WERI-Rb-1 (cell line): ENCODE data around the gene OR51G1.

ENCODE experiments used
- DNase-seq: peaks from one replicate; pipeline ENCODE4 v3.0.0-alpha.2; 2020
- H3K27ac ChIP-seq: fragments of 250-450 bp; sonication (Bioruptor Pico); 2 replicates; pipeline ENCODE4 v1.5.1; 2020; ENCODE audit warnings: mild to moderate bottlenecking, moderate library complexity
- H3K27me3 ChIP-seq: fragments of 250-450 bp; sonication (Bioruptor Pico); 2 replicates; pipeline ENCODE4 v1.5.1; 2021; ENCODE audit warnings: mild to moderate bottlenecking, low read depth, moderate library complexity; ENCODE audit not compliant: insufficient read depth, severe bottlenecking
- H3K36me3 ChIP-seq: fragments of 250-450 bp; sonication (Bioruptor Pico); 2 replicates; pipeline ENCODE4 v1.5.1; 2020; ENCODE audit warnings: mild to moderate bottlenecking, moderate library complexity
- H3K4me3 ChIP-seq: 2 replicates; pipeline ENCODE4 v1.5.1; 2011; ENCODE audit warnings: low read depth, mild to moderate bottlenecking, control low read depth, low read length
- H3K9me3 ChIP-seq: fragments of 250-450 bp; sonication (Bioruptor Pico); 2 replicates; pipeline ENCODE4 v1.5.1; 2021; ENCODE audit warnings: mild to moderate bottlenecking, moderate library complexity; ENCODE audit not compliant: severe bottlenecking
- TF ChIP-seq, protein P1 (sequence below): IDR thresholded peaks from 2 replicates; pipeline ENCODE4 v1.5.1; 2011; ENCODE audit warnings: low read depth, mild to moderate bottlenecking, control low read depth, inconsistent platforms, low read length

The OR51G1 gene

DNA sequence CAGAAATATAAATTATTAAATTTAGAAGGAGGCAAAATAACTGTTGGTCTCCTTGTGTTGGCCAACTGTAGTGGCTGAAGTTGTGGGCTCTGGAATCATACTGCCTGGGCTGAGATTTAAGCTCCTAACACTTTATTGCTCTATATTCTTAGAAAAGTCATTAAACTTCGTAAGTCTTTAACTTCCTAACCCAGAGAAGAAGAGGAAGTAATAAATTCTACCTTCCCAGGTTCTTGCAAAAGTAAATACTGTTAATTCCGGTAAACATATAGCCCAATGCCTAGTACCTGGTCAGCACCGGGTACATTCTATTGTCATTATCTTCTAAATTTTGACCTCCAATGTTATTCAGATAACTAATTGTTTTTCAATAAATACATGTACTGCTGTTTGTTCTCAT lies 38.0 kb downstream of the OR51G1 start:
- Histone ChIP-seq H3K4me3 (no peak overlapping the region), H3K36me3 (no peaks in the 10 kb centered on the region), H3K27ac (no peak overlapping the region), H3K27me3 (peaks cover 35% of the 10 kb centered on the region), H3K9me3 (no peaks in the 10 kb centered on the region)
- no peak for DNase-seq
- TF ChIP-seq, protein P1, sequence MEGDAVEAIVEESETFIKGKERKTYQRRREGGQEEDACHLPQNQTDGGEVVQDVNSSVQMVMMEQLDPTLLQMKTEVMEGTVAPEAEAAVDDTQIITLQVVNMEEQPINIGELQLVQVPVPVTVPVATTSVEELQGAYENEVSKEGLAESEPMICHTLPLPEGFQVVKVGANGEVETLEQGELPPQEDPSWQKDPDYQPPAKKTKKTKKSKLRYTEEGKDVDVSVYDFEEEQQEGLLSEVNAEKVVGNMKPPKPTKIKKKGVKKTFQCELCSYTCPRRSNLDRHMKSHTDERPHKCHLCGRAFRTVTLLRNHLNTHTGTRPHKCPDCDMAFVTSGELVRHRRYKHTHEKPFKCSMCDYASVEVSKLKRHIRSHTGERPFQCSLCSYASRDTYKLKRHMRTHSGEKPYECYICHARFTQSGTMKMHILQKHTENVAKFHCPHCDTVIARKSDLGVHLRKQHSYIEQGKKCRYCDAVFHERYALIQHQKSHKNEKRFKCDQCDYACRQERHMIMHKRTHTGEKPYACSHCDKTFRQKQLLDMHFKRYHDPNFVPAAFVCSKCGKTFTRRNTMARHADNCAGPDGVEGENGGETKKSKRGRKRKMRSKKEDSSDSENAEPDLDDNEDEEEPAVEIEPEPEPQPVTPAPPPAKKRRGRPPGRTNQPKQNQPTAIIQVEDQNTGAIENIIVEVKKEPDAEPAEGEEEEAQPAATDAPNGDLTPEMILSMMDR: no peak

DNA sequence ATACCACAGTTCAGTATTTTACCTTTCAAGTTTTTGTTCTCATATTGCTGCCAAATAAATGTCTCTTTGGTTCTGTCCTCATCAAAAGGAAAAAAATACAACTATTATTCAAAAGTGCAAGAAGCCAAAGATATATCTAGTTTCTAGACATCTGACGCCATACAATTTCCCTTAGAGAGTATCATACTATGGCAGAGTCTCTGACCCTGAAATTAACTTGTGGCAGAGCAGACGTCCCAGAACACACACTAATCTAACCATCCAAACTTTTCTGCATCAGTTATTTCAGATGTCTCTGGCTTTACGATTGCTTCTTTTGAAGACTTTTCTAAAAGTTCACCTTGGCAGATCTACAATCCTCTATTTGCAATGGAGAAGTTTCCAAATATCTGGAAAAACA lies 39.8 kb downstream of the OR51G1 start:
- Histone ChIP-seq H3K27ac (no peak overlapping the region), H3K36me3 (no peaks in the 10 kb centered on the region), H3K9me3 (no peaks in the 10 kb centered on the region), H3K4me3 (no peak overlapping the region), H3K27me3 (peaks cover 44% of the 10 kb centered on the region)
- DNase-seq: no peak
- TF ChIP-seq, protein P1: no peak

DNA sequence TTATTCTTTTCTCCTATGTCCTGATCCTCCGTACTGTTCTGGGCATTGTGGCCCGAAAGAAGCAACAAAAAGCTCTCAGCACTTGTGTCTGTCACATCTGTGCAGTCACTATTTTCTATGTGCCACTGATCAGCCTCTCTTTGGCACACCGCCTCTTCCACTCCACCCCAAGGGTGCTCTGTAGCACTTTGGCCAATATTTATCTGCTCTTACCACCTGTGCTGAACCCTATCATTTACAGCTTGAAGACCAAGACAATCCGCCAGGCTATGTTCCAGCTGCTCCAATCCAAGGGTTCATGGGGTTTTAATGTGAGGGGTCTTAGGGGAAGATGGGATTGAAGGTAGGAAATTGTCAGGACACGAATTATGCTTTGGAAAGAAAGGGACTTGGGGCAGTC lies 41.6 kb downstream of the OR51G1 start:
- Histone ChIP-seq H3K27ac (no peak overlapping the region), H3K9me3 (no peaks in the 10 kb centered on the region), H3K4me3 (no peak overlapping the region), H3K36me3 (no peaks in the 10 kb centered on the region), H3K27me3 (peaks cover 39% of the 10 kb centered on the region)
- no peak for DNase-seq
- TF ChIP-seq, protein P1: no peak

DNA sequence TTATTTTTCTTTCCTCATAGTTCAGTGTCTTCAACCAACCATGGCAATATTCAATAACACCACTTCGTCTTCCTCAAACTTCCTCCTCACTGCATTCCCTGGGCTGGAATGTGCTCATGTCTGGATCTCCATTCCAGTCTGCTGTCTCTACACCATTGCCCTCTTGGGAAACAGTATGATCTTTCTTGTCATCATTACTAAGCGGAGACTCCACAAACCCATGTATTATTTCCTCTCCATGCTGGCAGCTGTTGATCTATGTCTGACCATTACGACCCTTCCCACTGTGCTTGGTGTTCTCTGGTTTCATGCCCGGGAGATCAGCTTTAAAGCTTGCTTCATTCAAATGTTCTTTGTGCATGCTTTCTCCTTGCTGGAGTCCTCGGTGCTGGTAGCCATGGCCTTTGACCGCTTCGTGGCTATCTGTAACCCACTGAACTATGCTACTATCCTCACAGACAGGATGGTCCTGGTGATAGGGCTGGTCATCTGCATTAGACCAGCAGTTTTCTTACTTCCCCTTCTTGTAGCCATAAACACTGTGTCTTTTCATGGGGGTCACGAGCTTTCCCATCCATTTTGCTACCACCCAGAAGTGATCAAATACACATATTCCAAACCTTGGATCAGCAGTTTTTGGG lies 42.2 kb downstream of the OR51G1 start, which contains the start of gene OR51T1:
Gene OR51T1, plus strand, starts transcription at position 41 of the 641 bp plus-strand sequence. Its CDS starts 0 bp downstream, at position 41.
- no peak within 1 kb of the TSS for H3K4me3 ChIP-seq
- TF ChIP-seq, protein P1: no peak
- H3K36me3 ChIP-seq: no peaks in the 10 kb centered on the region
- peaks cover 38% of the 10 kb centered on the region for H3K27me3 ChIP-seq
- no peaks in the 10 kb centered on the region for H3K9me3 ChIP-seq
- DNase-seq: no peak
- no peak within 1 kb of the TSS for H3K27ac ChIP-seq

DNA sequence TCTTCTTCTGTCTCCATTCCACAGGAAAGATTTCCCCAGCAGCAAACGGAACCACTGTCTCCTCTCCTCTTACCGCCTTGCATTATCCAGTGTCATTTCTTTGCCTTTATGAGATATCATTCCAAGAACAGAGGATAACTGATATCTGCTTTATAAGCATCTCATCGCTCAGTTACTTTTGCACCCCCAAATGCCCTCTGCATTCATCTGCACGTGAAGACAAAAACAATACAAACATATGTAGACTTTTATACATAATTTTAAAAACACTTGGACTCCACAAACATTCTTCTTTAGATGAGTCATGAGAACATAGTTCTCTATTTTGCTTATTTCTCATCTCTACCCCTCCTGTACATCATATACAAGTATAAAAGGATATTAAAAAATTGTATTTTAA lies 43.0 kb downstream of the OR51G1 start:
- no peak overlapping the region for H3K4me3 ChIP-seq
- H3K9me3 ChIP-seq: no peaks in the 10 kb centered on the region
- no peaks in the 10 kb centered on the region for H3K36me3 ChIP-seq
- no peak for DNase-seq
- H3K27ac ChIP-seq: no peak overlapping the region
- peaks cover 39% of the 10 kb centered on the region for H3K27me3 ChIP-seq
- TF ChIP-seq, protein P1: no peak
